ENCODE results near the gene SORD.

GRCh38 chr15:45113380-45113990 lies 90.5 kb downstream of the SORD start:
- TF ChIP-seq POLR2A (IDR thresholded peaks at IDR 0.05; ENCODE audit: borderline replicate concordance, extremely low read depth, insufficient read depth, insufficient read length) = no peak
- TF ChIP-seq EZH2phosphoT487 (IDR thresholded peaks at IDR 0.05; ENCODE audit: borderline replicate concordance) = no peak
- no peak for TF ChIP-seq TCF7L2 (IDR thresholded peaks at IDR 0.05; ENCODE audit: borderline replicate concordance, extremely low read depth, insufficient read depth, insufficient read length)
- no peak for TF ChIP-seq ZNF274 (IDR thresholded peaks at IDR 0.05; ENCODE audit: low read depth, low read length)
- no peak for TF ChIP-seq CTCF (IDR thresholded peaks at IDR 0.05 in 2 of 3, conservative IDR thresholded peaks at IDR 0.05 in 1 of 3; ENCODE audit: borderline replicate concordance in 1 of 3, insufficient read depth in 1 of 3, low read depth in 2 of 3, low read length in 2 of 3)
- no peak for TF ChIP-seq ZBTB33 (IDR thresholded peaks at IDR 0.05; ENCODE audit: extremely low read depth, insufficient replicate concordance, low read length)
- TF ChIP-seq EGR1 (IDR thresholded peaks at IDR 0.05; ENCODE audit: low read depth) = no peak

Measured in HCT116 (cell line).